Measurements from ENCODE around the gene SPEF2. TPM values are rescaled to one million over a fixed set of nuclear protein-coding genes. Genes with fewer than 3 reads are reported as not detected.
"Not testable (repeated sequence)": the region's sequence is repeated elsewhere in the genome, so short reads cannot be mapped to it uniquely, and the experiment has no call there.

Gene SPEF2
- total and polyA plus RNA-seq, 5 donors from 2014 or later, result 0.75 to 4.4 (median 1.5) TPM

DNA sequence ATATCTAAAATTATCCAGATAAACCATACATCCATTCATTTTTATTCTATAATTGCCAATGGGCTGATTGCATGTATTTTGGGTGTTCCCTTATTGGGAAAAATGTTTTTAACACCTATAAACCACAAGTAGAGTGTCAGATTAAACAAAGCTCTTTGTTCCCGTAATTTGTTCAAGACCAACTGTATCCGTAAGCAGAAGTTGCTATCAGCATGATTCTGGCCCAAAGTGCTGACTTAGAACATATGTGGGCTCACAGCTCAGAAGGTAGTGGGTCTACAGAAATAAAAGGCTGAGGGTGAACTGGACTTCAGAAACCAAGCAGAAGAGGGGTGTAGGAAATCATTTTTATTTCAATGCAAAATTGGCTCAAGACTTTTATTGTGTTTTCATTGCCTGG, 215.6 kb downstream of the SPEF2 start:
- Mint-ChIP-seq H3K36me3 (peaks cover 6% of the 10 kb centered on the region), H3K27ac (peak overlapping the region in 2 of 3 donors; percentile 21 to 23), H3K9me3 (peaks cover 0 to 3% (median 0%) of the 10 kb centered on the region in 7 donors), H3K4me3 (no peak overlapping the region), H3K27me3 (peaks cover 10% of the 10 kb centered on the region), H3K4me1 (peaks cover 26 to 79% (median 46%) of the 10 kb centered on the region in 4 donors)
- Histone ChIP-seq H3K4me3 (ENCODE audit: low read depth, low read length) (no peak overlapping the region), H3K27me3 (ENCODE audit: control insufficient read depth, insufficient read depth, low read length) (peaks cover 3% of the 10 kb centered on the region), H3K4me1 (ENCODE audit: control insufficient read depth, insufficient read depth, low read length, poor library complexity, severe bottlenecking) (peaks cover 9% of the 10 kb centered on the region), H3K9me3 (ENCODE audit: control insufficient read depth in 2 of 2, low read length in 2 of 2) (no peaks in the 10 kb centered on the region), H3K27ac (ENCODE audit: insufficient read depth, low read length, poor library complexity, severe bottlenecking) (no peak overlapping the region), H3K36me3 (ENCODE audit: control insufficient read depth, insufficient read depth, low read length) (no peaks in the 10 kb centered on the region)
- ATAC-seq (ENCODE audit: low read depth in 2 of 2), result no peak
- no peak for DNase-seq

DNA sequence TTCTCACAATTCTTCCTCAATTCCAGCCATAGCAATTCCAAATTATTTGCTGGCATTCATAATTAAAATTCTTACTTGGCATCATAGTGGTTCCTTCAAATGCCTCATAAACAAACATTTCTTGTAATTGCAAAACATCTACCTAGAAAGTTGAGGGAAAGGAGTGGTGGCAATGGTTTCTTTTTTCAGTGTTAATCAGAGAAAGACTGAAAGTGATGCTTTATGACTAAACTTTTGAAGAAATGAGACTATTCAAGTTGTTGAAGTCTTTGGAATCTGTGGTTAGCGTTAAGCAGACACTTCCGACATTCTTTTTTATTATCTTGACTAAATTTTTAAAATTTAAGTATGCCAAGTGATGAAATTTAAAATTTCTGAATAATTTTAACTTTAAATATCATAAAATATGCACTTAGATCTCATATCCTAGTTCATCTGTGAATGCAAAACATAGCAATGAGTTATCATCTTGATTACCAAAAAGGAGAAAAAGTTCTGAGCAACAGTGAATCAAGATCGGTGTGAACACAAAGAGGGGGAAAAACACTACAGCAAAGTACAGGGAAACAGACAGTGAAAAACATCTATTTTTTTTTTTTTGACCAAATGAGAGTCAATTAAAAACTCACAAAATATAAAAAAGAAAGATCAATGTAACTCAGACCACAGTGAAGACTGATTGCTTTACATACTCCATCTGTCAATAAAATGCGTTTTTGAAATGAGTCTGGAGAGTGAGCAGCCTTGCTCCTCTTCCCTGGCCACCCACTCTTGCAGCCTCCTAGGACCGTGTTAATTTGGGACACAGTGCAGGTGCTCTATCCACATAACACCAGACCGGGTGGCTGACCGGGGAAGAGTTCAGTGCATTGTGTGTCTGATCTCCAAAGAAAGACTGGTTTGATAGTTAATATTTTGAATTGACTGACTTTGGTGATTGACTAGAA, 218.4 kb downstream of the SPEF2 start:
- H3K9me3 ChIP-seq (ENCODE audit: control insufficient read depth in 2 of 2, low read length in 2 of 2), result no peaks in the 10 kb centered on the region
- DNase-seq (peak in 1 of 3 donors; percentile 44), ATAC-seq (ENCODE audit: low read depth in 2 of 2) (peak; percentile 22 to 50)
- peak overlapping the region; percentile 33 for H3K4me3 ChIP-seq (ENCODE audit: low read depth, low read length)
- H3K4me1 Mint-ChIP-seq, result peaks cover 19 to 76% (median 44%) of the 10 kb centered on the region in 4 donors
- H3K4me3 Mint-ChIP-seq, result peak overlapping the region in 2 of 4 donors; percentile 37 to 42
- no peak overlapping the region for H3K27ac ChIP-seq (ENCODE audit: insufficient read depth, low read length, poor library complexity, severe bottlenecking)
- H3K27me3 Mint-ChIP-seq, result peaks cover 10% of the 10 kb centered on the region
- peaks cover 3% of the 10 kb centered on the region for H3K27me3 ChIP-seq (ENCODE audit: control insufficient read depth, insufficient read depth, low read length)
- peaks cover 0 to 3% (median 0%) of the 10 kb centered on the region in 7 donors for H3K9me3 Mint-ChIP-seq
- H3K27ac Mint-ChIP-seq, result peak overlapping the region; percentile 42 to 97 (median 82)
- H3K36me3 ChIP-seq (ENCODE audit: control insufficient read depth, insufficient read depth, low read length), result no peaks in the 10 kb centered on the region
- H3K4me1 ChIP-seq (ENCODE audit: control insufficient read depth, insufficient read depth, low read length, poor library complexity, severe bottlenecking), result peaks cover 9% of the 10 kb centered on the region
- peaks cover 6% of the 10 kb centered on the region for H3K36me3 Mint-ChIP-seq

DNA sequence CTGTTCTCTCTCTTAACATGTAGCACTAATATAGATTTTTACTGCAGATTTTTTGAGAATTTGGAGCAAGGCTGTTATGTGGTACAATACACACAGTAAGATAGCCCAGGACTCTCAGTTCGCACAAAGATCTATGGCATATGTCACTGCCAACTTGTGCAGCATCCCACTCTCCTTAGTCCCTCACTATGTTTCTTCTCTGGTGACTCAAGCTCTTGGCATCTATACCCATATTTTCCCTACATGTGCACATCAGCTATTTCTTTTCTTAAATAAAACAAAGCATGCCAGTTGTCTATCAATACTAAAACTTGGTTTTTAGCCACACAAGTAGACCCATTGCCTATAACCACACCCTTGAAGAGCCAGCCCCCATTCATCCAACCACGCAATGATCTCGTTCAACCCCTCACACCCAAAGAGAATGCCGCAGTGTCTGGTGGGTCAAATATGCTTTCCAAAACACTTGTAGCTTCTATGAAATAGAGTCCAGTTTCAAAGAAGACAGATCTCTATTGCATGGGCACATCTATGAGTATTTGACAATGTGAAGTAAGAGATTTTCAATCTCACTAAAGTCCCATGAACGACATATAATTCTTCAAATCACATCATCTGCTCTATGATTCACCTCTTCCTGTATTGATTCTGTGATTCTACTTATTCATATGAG, 220.8 kb downstream of the SPEF2 start:
- no peak overlapping the region for H3K27ac ChIP-seq (ENCODE audit: insufficient read depth, low read length, poor library complexity, severe bottlenecking)

DNA sequence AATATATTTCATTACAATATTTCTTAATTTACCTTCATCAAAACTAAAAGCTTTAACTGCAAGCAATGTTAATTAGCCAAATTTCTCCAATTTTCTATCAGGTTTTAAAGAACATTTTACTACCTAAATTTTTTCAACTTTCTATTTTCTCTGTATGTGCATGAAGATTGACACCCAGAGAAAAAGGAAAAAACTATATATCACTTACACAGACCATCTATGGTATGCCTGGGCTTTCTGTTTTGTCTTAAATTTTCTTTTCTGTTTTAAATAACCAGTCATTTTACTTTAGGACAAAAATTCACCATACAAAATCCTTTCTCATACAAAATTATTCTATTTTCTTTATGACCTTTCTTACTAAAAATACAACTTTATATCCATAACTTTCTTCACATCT, 225.2 kb downstream of the SPEF2 start:
- ATAC-seq (ENCODE audit: low read depth in 2 of 2) (no peak), DNase-seq (no peak)
- Mint-ChIP-seq H3K4me3 (no peak overlapping the region), H3K36me3 (peaks cover 20% of the 10 kb centered on the region), H3K4me1 (peaks cover 0 to 28% (median 13%) of the 10 kb centered on the region in 4 donors), H3K27me3 (peaks cover 4% of the 10 kb centered on the region), H3K27ac (no peak overlapping the region), H3K9me3 (peaks cover 0 to 30% (median 4%) of the 10 kb centered on the region in 7 donors)
- no peaks in the 10 kb centered on the region for H3K36me3 ChIP-seq (ENCODE audit: control insufficient read depth, insufficient read depth, low read length)
- no peak overlapping the region for H3K4me3 ChIP-seq (ENCODE audit: low read depth, low read length)
- H3K27ac ChIP-seq (ENCODE audit: insufficient read depth, low read length, poor library complexity, severe bottlenecking), result no peak overlapping the region
- no peaks in the 10 kb centered on the region for H3K27me3 ChIP-seq (ENCODE audit: control insufficient read depth, insufficient read depth, low read length)
- peaks cover 14 to 39% of the 10 kb centered on the region in 2 experiments for H3K9me3 ChIP-seq (ENCODE audit: control insufficient read depth in 2 of 2, low read length in 2 of 2)
- H3K4me1 ChIP-seq (ENCODE audit: control insufficient read depth, insufficient read depth, low read length, poor library complexity, severe bottlenecking), result no peaks in the 10 kb centered on the region

More for the DNA sequence above, 220.8 kb downstream of the SPEF2 start:
- H3K27me3 ChIP-seq (ENCODE audit: control insufficient read depth, insufficient read depth, low read length), result peaks cover 3% of the 10 kb centered on the region
- DNase-seq, result no peak
- peaks cover 9% of the 10 kb centered on the region for H3K36me3 Mint-ChIP-seq
- H3K9me3 ChIP-seq (ENCODE audit: control insufficient read depth in 2 of 2, low read length in 2 of 2), result peaks cover 1 to 3% of the 10 kb centered on the region in 2 experiments
- no peak overlapping the region for H3K4me3 Mint-ChIP-seq
- H3K9me3 Mint-ChIP-seq, result peaks cover 0 to 6% (median 1%) of the 10 kb centered on the region in 7 donors
- ATAC-seq (ENCODE audit: low read depth in 2 of 2), result no peak
- H3K27me3 Mint-ChIP-seq, result peaks cover 5% of the 10 kb centered on the region
- H3K4me3 ChIP-seq (ENCODE audit: low read depth, low read length), result no peak overlapping the region
- peaks cover 7 to 60% (median 36%) of the 10 kb centered on the region in 4 donors for H3K4me1 Mint-ChIP-seq
- H3K27ac Mint-ChIP-seq, result peak overlapping the region in 2 of 3 donors; percentile 0 to 65
- H3K36me3 ChIP-seq (ENCODE audit: control insufficient read depth, insufficient read depth, low read length), result no peaks in the 10 kb centered on the region
- H3K4me1 ChIP-seq (ENCODE audit: control insufficient read depth, insufficient read depth, low read length, poor library complexity, severe bottlenecking), result peaks cover 9% of the 10 kb centered on the region

DNA sequence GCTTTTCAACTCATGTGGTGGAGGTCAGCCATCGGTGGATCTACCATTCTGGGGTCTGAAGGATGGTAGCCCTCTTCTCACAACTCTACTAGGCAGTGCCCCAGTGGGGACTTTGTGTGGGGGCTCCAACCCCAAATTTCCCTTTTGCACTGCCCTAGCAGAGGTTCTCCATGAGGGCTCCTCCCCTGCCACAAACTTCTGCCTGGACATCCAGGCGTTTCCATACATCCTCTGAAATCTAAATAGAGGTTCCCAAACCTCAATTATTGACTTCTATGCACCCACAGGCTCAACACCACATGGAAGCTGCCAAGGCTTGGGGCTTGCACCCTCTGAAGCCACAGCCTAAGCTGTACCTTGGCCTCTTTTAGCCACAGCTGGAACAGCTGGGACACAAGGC, 227.8 kb downstream of the SPEF2 start:
- Mint-ChIP-seq H3K36me3 (peaks cover 20% of the 10 kb centered on the region), H3K9me3 (peaks cover 0 to 30% (median 8%) of the 10 kb centered on the region in 7 donors), H3K4me1 (peaks cover 4 to 28% (median 9%) of the 10 kb centered on the region in 4 donors)
- H3K9me3 ChIP-seq (ENCODE audit: control insufficient read depth in 2 of 2, low read length in 2 of 2), result peaks cover 14 to 39% of the 10 kb centered on the region in 2 experiments
- H3K36me3 ChIP-seq (ENCODE audit: control insufficient read depth, insufficient read depth, low read length); H3K27ac Mint-ChIP-seq; H3K27me3 ChIP-seq (ENCODE audit: control insufficient read depth, insufficient read depth, low read length); H3K27ac ChIP-seq (ENCODE audit: insufficient read depth, low read length, poor library complexity, severe bottlenecking); H3K4me1 ChIP-seq (ENCODE audit: control insufficient read depth, insufficient read depth, low read length, poor library complexity, severe bottlenecking); H3K27me3 Mint-ChIP-seq; H3K4me3 ChIP-seq (ENCODE audit: low read depth, low read length); DNase-seq; H3K4me3 Mint-ChIP-seq; ATAC-seq (ENCODE audit: low read depth in 2 of 2): not testable (repeated sequence)

DNA sequence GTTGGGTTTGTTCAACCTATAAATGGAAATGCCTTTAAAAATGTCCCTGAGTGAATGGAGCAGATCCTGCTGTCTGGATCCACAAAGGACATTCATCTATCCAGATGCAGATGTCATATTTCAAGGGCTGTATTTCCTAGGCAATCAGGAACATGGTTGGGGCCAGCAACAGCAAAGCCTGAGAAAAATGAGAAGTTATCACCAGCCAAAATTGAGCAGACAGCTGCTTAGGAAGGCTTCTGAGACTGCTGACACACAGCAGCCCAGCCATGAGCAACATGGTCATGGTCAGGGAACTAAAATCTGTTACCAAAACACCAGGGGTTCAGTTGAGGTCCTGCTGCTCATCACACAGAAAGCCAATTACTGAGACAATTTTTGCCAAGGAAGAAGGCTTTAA, 229.8 kb downstream of the SPEF2 start:
- peaks cover 14 to 39% of the 10 kb centered on the region in 2 experiments for H3K9me3 ChIP-seq (ENCODE audit: control insufficient read depth in 2 of 2, low read length in 2 of 2)
- peaks cover 4% of the 10 kb centered on the region for H3K27me3 Mint-ChIP-seq
- no peak for ATAC-seq (ENCODE audit: low read depth in 2 of 2)
- H3K27ac ChIP-seq (ENCODE audit: insufficient read depth, low read length, poor library complexity, severe bottlenecking), result no peak overlapping the region
- H3K4me1 Mint-ChIP-seq, result peaks cover 4 to 40% (median 17%) of the 10 kb centered on the region in 4 donors
- H3K27ac Mint-ChIP-seq, result no peak overlapping the region
- no peaks in the 10 kb centered on the region for H3K36me3 ChIP-seq (ENCODE audit: control insufficient read depth, insufficient read depth, low read length)
- H3K36me3 Mint-ChIP-seq, result peaks cover 20% of the 10 kb centered on the region
- no peak for DNase-seq
- H3K27me3 ChIP-seq (ENCODE audit: control insufficient read depth, insufficient read depth, low read length), result no peaks in the 10 kb centered on the region
- no peak overlapping the region for H3K4me3 ChIP-seq (ENCODE audit: low read depth, low read length)
- H3K9me3 Mint-ChIP-seq, result peaks cover 0 to 30% (median 8%) of the 10 kb centered on the region in 7 donors
- H3K4me1 ChIP-seq (ENCODE audit: control insufficient read depth, insufficient read depth, low read length, poor library complexity, severe bottlenecking), result peaks cover 22% of the 10 kb centered on the region
- H3K4me3 Mint-ChIP-seq, result no peak overlapping the region

DNA sequence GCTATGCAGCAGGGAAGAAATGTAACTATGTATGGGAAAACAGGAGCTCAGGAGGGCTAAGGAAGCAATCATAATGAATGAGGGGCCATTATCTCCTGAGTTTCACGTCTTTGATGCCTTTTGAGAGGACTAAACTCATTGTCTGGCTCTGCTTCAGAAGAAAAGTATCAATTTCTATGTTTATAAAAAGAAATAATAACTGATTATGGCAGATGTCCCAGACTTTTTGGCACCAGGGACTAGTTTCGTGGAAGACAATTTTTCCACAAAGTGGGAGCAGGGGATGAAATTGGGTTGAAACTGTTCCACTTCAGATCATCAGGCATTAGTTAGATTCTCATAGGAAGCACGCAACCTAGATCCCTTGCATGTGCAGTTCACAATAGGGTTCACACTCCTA, 230.3 kb downstream of the SPEF2 start:
- Mint-ChIP-seq H3K27me3 (peaks cover 4% of the 10 kb centered on the region), H3K36me3 (peaks cover 20% of the 10 kb centered on the region), H3K4me1 (peaks cover 6 to 45% (median 20%) of the 10 kb centered on the region in 4 donors), H3K4me3 (no peak overlapping the region), H3K9me3 (peaks cover 0 to 30% (median 8%) of the 10 kb centered on the region in 7 donors), H3K27ac (no peak overlapping the region)
- H3K27ac ChIP-seq (ENCODE audit: insufficient read depth, low read length, poor library complexity, severe bottlenecking), result no peak overlapping the region
- H3K27me3 ChIP-seq (ENCODE audit: control insufficient read depth, insufficient read depth, low read length), result no peaks in the 10 kb centered on the region
- peaks cover 27% of the 10 kb centered on the region for H3K4me1 ChIP-seq (ENCODE audit: control insufficient read depth, insufficient read depth, low read length, poor library complexity, severe bottlenecking)
- ATAC-seq (ENCODE audit: low read depth in 2 of 2), result no peak
- no peaks in the 10 kb centered on the region for H3K36me3 ChIP-seq (ENCODE audit: control insufficient read depth, insufficient read depth, low read length)
- H3K9me3 ChIP-seq (ENCODE audit: control insufficient read depth in 2 of 2, low read length in 2 of 2), result peaks cover 13 to 39% of the 10 kb centered on the region in 2 experiments
- DNase-seq, result no peak
- H3K4me3 ChIP-seq (ENCODE audit: low read depth, low read length), result no peak overlapping the region

Measured in CD4-positive, CD25-positive, alpha-beta regulatory T cell (primary cell).